ENCODE results near the gene PRKCA.

PRKCA gene

GRCh38 chr17:66527335-66527734 lies 224.9 kb downstream of the PRKCA start:
- DNase-seq, result no peak

GRCh38 chr17:66531851-66532295 lies 229.5 kb downstream of the PRKCA start:
- no peak for DNase-seq

- no peak for DNase-seq
Measured at GRCh38 chr17:66533572-66533971, 231.2 kb downstream of the PRKCA start.

GRCh38 chr17:66533986-66534385 lies 231.6 kb downstream of the PRKCA start:
- no peak for DNase-seq

- no peak for DNase-seq
Measured at GRCh38 chr17:66535611-66536010, 233.2 kb downstream of the PRKCA start.

GRCh38 chr17:66537502-66537901 lies 235.1 kb downstream of the PRKCA start:
- no peak for DNase-seq

GRCh38 chr17:66538776-66539175 lies 236.4 kb downstream of the PRKCA start:
- no peak for DNase-seq

GRCh38 chr17:66540131-66540781 lies 237.8 kb downstream of the PRKCA start:
- no peak for DNase-seq

GRCh38 chr17:66541461-66542128 lies 239.2 kb downstream of the PRKCA start:
- no peak for DNase-seq

- no peak for DNase-seq
Measured at GRCh38 chr17:66542129-66542966, 239.9 kb downstream of the PRKCA start.

- no peak for DNase-seq
Measured at GRCh38 chr17:66542967-66543520, 240.6 kb downstream of the PRKCA start.

GRCh38 chr17:66543526-66543925 lies 241.1 kb downstream of the PRKCA start:
- no peak for DNase-seq

GRCh38 chr17:66545918-66546317 lies 243.5 kb downstream of the PRKCA start:
- no peak for DNase-seq

- DNase-seq, result no peak
Measured at GRCh38 chr17:66547151-66547865, 244.9 kb downstream of the PRKCA start.

- no peak for DNase-seq
Measured at GRCh38 chr17:66548158-66548557, 245.7 kb downstream of the PRKCA start.

GRCh38 chr17:66548659-66549310 lies 246.4 kb downstream of the PRKCA start:
- DNase-seq, result no peak

- DNase-seq, result no peak
Measured at GRCh38 chr17:66549311-66549704, 246.9 kb downstream of the PRKCA start.

- DNase-seq, result no peak
Measured at GRCh38 chr17:66549731-66550207, 247.4 kb downstream of the PRKCA start.

- DNase-seq, result no peak
Measured at GRCh38 chr17:66551839-66552238, 249.4 kb downstream of the PRKCA start.

GRCh38 chr17:66552371-66552770 lies 250.0 kb downstream of the PRKCA start:
- DNase-seq, result no peak

- no peak for DNase-seq
Measured at GRCh38 chr17:66555605-66556004, 253.2 kb downstream of the PRKCA start.

- no peak for DNase-seq
Measured at GRCh38 chr17:66557200-66557599, 254.8 kb downstream of the PRKCA start.
